ENCODE measurements around the gene BRINP3. TPM values are rescaled to one million over a fixed set of nuclear protein-coding genes. Genes with fewer than 3 reads are reported as not detected.

BRINP3 gene
- total and polyA plus RNA-seq, 2 experiments from 2014 or later, result not detected

- no peaks in the 10 kb centered on the region for H3K79me2 ChIP-seq (replicated peaks; ENCODE audit: insufficient read depth)
- Mint-ChIP-seq H3K4me3 (peak overlapping the region; percentile 78; the same call in 1 of the 3 replicates), H3K27me3 (ENCODE audit: insufficient read depth, low read depth, poor library complexity) (peaks cover 36% of the 10 kb centered on the region), H3K36me3 (ENCODE audit: low read depth) (no peaks in the 10 kb centered on the region), H3K4me1 (peaks cover 31% of the 10 kb centered on the region), H3K27ac (no peak overlapping the region), H3K9me3 (no peaks in the 10 kb centered on the region)
- H3K36me3 ChIP-seq (ENCODE audit: insufficient read depth), result no peaks in the 10 kb centered on the region
- TF ChIP-seq STAT1 (IDR thresholded peaks at IDR 0.05; ENCODE audit: unreplicated experiment) (no peak), ZNF331 (CRISPR knock-in tag; IDR thresholded peaks at IDR 0.05; ENCODE audit: low read depth) (no peak)
- DNase-seq (ENCODE audit: low spot score), result no peak
- H3K4me2 ChIP-seq, result peak overlapping the region; percentile 89; the same call in 1 of the 2 replicates
- no peak overlapping the region for H3K27ac ChIP-seq (ENCODE audit: low read depth)
- no peaks in the 10 kb centered on the region for H3F3A ChIP-seq (replicated peaks; ENCODE audit: low read depth)
- ATAC-seq, result no peak
- H3K4me1 ChIP-seq (ENCODE audit: insufficient read depth), result peaks cover 23% of the 10 kb centered on the region
- H4K20me1 ChIP-seq (replicated peaks; ENCODE audit: insufficient read depth), result no peaks in the 10 kb centered on the region
- peak overlapping the region; percentile 59 for H3K4me3 ChIP-seq
- no peaks in the 10 kb centered on the region for H3K9me2 ChIP-seq (ENCODE audit: insufficient read depth)
- H3K27me3 ChIP-seq (ENCODE audit: insufficient read depth), result peaks cover 49% of the 10 kb centered on the region
- no peak overlapping the region for H2AFZ ChIP-seq
Observed at GRCh38 chr1:190474010-190474409, 3.7 kb downstream of the BRINP3 start.

- H3K9me3 Mint-ChIP-seq, result no peaks in the 10 kb centered on the region
- Histone ChIP-seq H2AFZ (no peak overlapping the region), H3K4me1 (ENCODE audit: insufficient read depth) (peaks cover 20% of the 10 kb centered on the region), H3K27ac (ENCODE audit: low read depth) (no peak overlapping the region), H3K36me3 (ENCODE audit: insufficient read depth) (no peaks in the 10 kb centered on the region), H3K4me3 (no peak overlapping the region), H3K79me2 (replicated peaks; ENCODE audit: insufficient read depth) (no peaks in the 10 kb centered on the region), H3K27me3 (ENCODE audit: insufficient read depth) (peaks cover 44% of the 10 kb centered on the region), H3F3A (replicated peaks; ENCODE audit: low read depth) (no peaks in the 10 kb centered on the region), H4K20me1 (replicated peaks; ENCODE audit: insufficient read depth) (no peaks in the 10 kb centered on the region), H3K4me2 (no peak overlapping the region), H3K9me2 (ENCODE audit: insufficient read depth) (no peaks in the 10 kb centered on the region)
- H3K4me3 Mint-ChIP-seq, result no peak overlapping the region
- peaks cover 28% of the 10 kb centered on the region for H3K4me1 Mint-ChIP-seq
- no peaks in the 10 kb centered on the region for H3K36me3 Mint-ChIP-seq (ENCODE audit: low read depth)
- H3K27ac Mint-ChIP-seq, result no peak overlapping the region
- no peak for TF ChIP-seq EZH2phosphoT487 (IDR thresholded peaks at IDR 0.05; ENCODE audit: unreplicated experiment)
- no peak for TF ChIP-seq ZNF462 (CRISPR knock-in tag; IDR thresholded peaks at IDR 0.05)
- DNase-seq (ENCODE audit: low spot score) (no peak), ATAC-seq (no peak)
- H3K27me3 Mint-ChIP-seq (ENCODE audit: insufficient read depth, low read depth, poor library complexity), result peaks cover 32% of the 10 kb centered on the region
Observed at GRCh38 chr1:190472494-190472893, 5.2 kb downstream of the BRINP3 start.
